CD14-positive monocyte (primary cell): ENCODE measurements around the gene SERINC3. TPM values are rescaled to one million over a fixed set of nuclear protein-coding genes. Genes with fewer than 3 reads are reported as not detected.

Experiments
- DNase-seq, 3 donors: peaks; one replicate each; pipeline ENCODE4 v3.0.0-alpha.2; 2011 to 2022
- H2AFZ ChIP-seq: 2 replicates; pipeline ENCODE4 v1.6.0; 2012; ENCODE audit warnings: mild to moderate bottlenecking, low read depth, low read length, inconsistent platforms; ENCODE audit not compliant: insufficient read depth, poor library complexity, severe bottlenecking
- H3K27ac ChIP-seq, 2 donors: 1 replicate in 1 of 2; 2 replicates in 1 of 2; pipeline ENCODE4 v1.5.1; 2012 to 2013; ENCODE audit warnings: low read length in 2 of 2, control low read depth in 1 of 2, inconsistent platforms in 1 of 2, low read depth in 1 of 2, mild to moderate bottlenecking in 1 of 2
- H3K27me3 ChIP-seq, 2 donors: one replicate each; pipeline versions ENCODE4 v1.6.0 to v1.6.1; 2011 to 2013; ENCODE audit warnings: low read length in 2 of 2; ENCODE audit not compliant: control insufficient read depth in 2 of 2, insufficient read depth in 2 of 2
- H3K36me3 ChIP-seq, 2 donors: replicated peaks in 1 of 2; 1 replicate in 1 of 2; 2 replicates in 1 of 2; pipeline versions ENCODE4 v1.5.1 to v1.6.1; 2012 to 2013; ENCODE audit warnings: low read length in 2 of 2, control low read depth in 1 of 2, inconsistent platforms in 1 of 2, mild to moderate bottlenecking in 1 of 2; ENCODE audit not compliant: insufficient read depth in 2 of 2, control insufficient read depth in 1 of 2
- H3K4me1 ChIP-seq, 2 donors: 1 replicate in 1 of 2; 2 replicates in 1 of 2; pipeline versions ENCODE4 v1.5.1 to v1.6.1; 2012 to 2013; ENCODE audit warnings: low read length in 2 of 2, control low read depth in 1 of 2, inconsistent platforms in 1 of 2, mild to moderate bottlenecking in 1 of 2, moderate library complexity in 1 of 2; ENCODE audit not compliant: insufficient read depth in 2 of 2, control insufficient read depth in 1 of 2
- H3K4me2 ChIP-seq: replicated peaks from 2 replicates; pipeline ENCODE3; 2012; ENCODE audit warnings: low read length, moderate library complexity, mild to moderate bottlenecking; ENCODE audit not compliant: poor library complexity, severe bottlenecking; ENCODE audit errors: extremely low read depth
- H3K4me3 ChIP-seq, 3 experiments: fragments of 200-600 bp in 1 of 3; sonication (generic) in 1 of 3; replicated peaks in 1 of 3; 1 replicate in 2 of 3; 2 replicates in 1 of 3; pipeline ENCODE4 v1.5.1; 2011 to 2013; ENCODE audit warnings: low read length in 3 of 3, mild to moderate bottlenecking in 3 of 3, control low read depth in 2 of 3, low read depth in 2 of 3, inconsistent platforms in 1 of 3, moderate library complexity in 1 of 3
- H3K79me2 ChIP-seq: 2 replicates; pipeline ENCODE4 v1.6.0; 2012; ENCODE audit warnings: mild to moderate bottlenecking, control low read depth, inconsistent platforms, low read length, moderate library complexity; ENCODE audit not compliant: insufficient read depth
- H3K9ac ChIP-seq: 2 replicates; pipeline ENCODE4 v1.6.0; 2017; ENCODE audit warnings: low read length, mild to moderate bottlenecking; ENCODE audit not compliant: insufficient read depth, poor library complexity, severe bottlenecking
- H3K9me3 ChIP-seq, 2 donors: replicated peaks in 1 of 2; 1 replicate in 1 of 2; 2 replicates in 1 of 2; pipeline versions ENCODE4 v1.5.1 to v1.6.1; 2012 to 2013; ENCODE audit warnings: low read length in 2 of 2, control low read depth in 1 of 2; ENCODE audit not compliant: control insufficient read depth in 1 of 2, insufficient read depth in 1 of 2
- H4K20me1 ChIP-seq: 2 replicates; pipeline ENCODE4 v1.6.0; 2012; ENCODE audit warnings: mild to moderate bottlenecking, low read length, control low read depth, moderate library complexity; ENCODE audit not compliant: insufficient read depth
- H3K27ac Mint-ChIP-seq, 7 donors: one replicate each; pipeline ENCODE4 v1.8.0; 2020; ENCODE audit warnings: mild to moderate bottlenecking in 7 of 7, mixed read lengths in 7 of 7, moderate library complexity in 6 of 7, inconsistent platforms in 2 of 7
- H3K27me3 Mint-ChIP-seq, 3 donors: one replicate each; pipeline ENCODE4 v1.8.0; 2021 to 2022; ENCODE audit warnings: low read depth in 3 of 3, mild to moderate bottlenecking in 3 of 3, mixed read lengths in 3 of 3, moderate library complexity in 3 of 3, inconsistent platforms in 1 of 3
- H3K36me3 Mint-ChIP-seq, 2 donors: one replicate each; pipeline ENCODE4 v1.8.0; 2020; ENCODE audit warnings: mixed read lengths in 2 of 2, inconsistent platforms in 1 of 2, mild to moderate bottlenecking in 1 of 2
- H3K4me1 Mint-ChIP-seq: one replicate; pipeline ENCODE4 v1.8.0; 2020; ENCODE audit warnings: mild to moderate bottlenecking, mixed read lengths
- H3K4me3 Mint-ChIP-seq, 2 donors: one replicate each; pipeline ENCODE4 v1.8.0; 2020; ENCODE audit warnings: mild to moderate bottlenecking in 2 of 2, mixed read lengths in 2 of 2, moderate library complexity in 1 of 2
- H3K9me3 Mint-ChIP-seq, 7 donors: one replicate each; pipeline ENCODE4 v1.8.0; 2020 to 2022; ENCODE audit warnings: mixed read lengths in 7 of 7, mild to moderate bottlenecking in 6 of 7, moderate library complexity in 6 of 7, inconsistent platforms in 2 of 7
- WGBS: methylation state at CpG from one replicate; pipeline ENCODE4 v1.1.5; 2013; ENCODE audit warnings: missing lambda C conversion rate; ENCODE audit not compliant: insufficient coverage; 5-methylcytosine and 5-hydroxymethylcytosine counted together
- intact Hi-C, 2 donors: fragments of 100-400 bp; cut with micrococcal nuclease; formaldehyde crosslinking; loops; one replicate each; pipeline versions ENCODE4 v1.15.0 to v1.15.1; 2023
- polyA plus RNA-seq, 3 donors: library from polyadenylated mRNA; depleted of rRNA in 1 of 3; unstranded in 2 of 3; stranded (reverse) in 1 of 3; fragments of 300-500 nt in 2 of 3; fragments of >200 nt in 1 of 3; fragmentation: Illumina TruSeq in 2 of 3; gene quantifications; 1 replicate in 2 of 3; 2 replicates in 1 of 3; pipeline ENCODE4 v1.2.3, GENCODE V29; 2012 to 2021
- TF ChIP-seq, protein P1 (sequence below): fragments of 200-600 bp; IDR thresholded peaks from one replicate; pipeline ENCODE4 v1.8.0; 2022; ENCODE audit warnings: antibody characterized with exemption, mild to moderate bottlenecking

SERINC3 gene
- polyA plus RNA-seq, 3 donors: 49.8 to 194 (median 157) TPM

DNA sequence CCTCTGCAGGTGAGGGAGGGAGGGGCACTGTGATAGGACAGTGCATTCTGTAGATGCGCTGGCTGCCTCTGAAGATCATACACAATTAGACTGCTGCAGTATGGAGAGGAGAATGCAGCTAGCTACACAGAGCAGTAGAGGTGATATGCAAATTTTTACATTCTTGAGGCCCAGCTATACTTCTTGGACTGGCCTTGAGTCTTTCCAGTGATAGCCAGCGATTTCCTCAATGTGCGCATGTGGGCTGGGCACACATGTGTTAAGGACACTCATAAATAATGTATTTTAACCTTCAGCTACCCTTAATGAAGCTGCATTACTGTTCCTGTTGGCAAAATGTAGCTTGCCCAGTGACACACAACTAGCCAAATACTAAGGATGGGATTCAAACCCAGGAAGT, 27.2 kb downstream of the SERINC3 start:
- H3K9ac ChIP-seq: no peak overlapping the region
- no peak overlapping the region for H3K4me2 ChIP-seq
- no peaks in the 10 kb centered on the region for H3K79me2 ChIP-seq
- H3K36me3 ChIP-seq: peaks cover 82 to 99% of the 10 kb centered on the region in 2 donors
- Mint-ChIP-seq H3K36me3 (peaks cover 81 to 95% of the 10 kb centered on the region in 2 donors), H3K9me3 (no peaks in the 10 kb centered on the region), H3K27ac (peak overlapping the region in 3 of 7 donors; percentile 65 to 90 (median 68)), H3K27me3 (peaks cover 0 to 2% (median 0%) of the 10 kb centered on the region in 3 donors), H3K4me1 (peaks cover 11% of the 10 kb centered on the region), H3K4me3 (no peak overlapping the region)
- H3K4me1 ChIP-seq: peaks cover 4 to 6% of the 10 kb centered on the region in 2 donors
- TF ChIP-seq, protein P1, sequence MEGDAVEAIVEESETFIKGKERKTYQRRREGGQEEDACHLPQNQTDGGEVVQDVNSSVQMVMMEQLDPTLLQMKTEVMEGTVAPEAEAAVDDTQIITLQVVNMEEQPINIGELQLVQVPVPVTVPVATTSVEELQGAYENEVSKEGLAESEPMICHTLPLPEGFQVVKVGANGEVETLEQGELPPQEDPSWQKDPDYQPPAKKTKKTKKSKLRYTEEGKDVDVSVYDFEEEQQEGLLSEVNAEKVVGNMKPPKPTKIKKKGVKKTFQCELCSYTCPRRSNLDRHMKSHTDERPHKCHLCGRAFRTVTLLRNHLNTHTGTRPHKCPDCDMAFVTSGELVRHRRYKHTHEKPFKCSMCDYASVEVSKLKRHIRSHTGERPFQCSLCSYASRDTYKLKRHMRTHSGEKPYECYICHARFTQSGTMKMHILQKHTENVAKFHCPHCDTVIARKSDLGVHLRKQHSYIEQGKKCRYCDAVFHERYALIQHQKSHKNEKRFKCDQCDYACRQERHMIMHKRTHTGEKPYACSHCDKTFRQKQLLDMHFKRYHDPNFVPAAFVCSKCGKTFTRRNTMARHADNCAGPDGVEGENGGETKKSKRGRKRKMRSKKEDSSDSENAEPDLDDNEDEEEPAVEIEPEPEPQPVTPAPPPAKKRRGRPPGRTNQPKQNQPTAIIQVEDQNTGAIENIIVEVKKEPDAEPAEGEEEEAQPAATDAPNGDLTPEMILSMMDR: no peak
- no peaks in the 10 kb centered on the region for H3K9me3 ChIP-seq
- peak overlapping the region in 1 of 2 donors; percentile 65 for H3K27ac ChIP-seq
- no peak overlapping the region for H3K4me3 ChIP-seq
- 96% methylated on average over 3 of the region's 3 CpGs for WGBS
- no peaks in the 10 kb centered on the region for H3K27me3 ChIP-seq
- H4K20me1 ChIP-seq: peaks cover 20% of the 10 kb centered on the region
- no peak for DNase-seq
- H2AFZ ChIP-seq: no peak overlapping the region
- intact Hi-C loops: no loop called here

DNA sequence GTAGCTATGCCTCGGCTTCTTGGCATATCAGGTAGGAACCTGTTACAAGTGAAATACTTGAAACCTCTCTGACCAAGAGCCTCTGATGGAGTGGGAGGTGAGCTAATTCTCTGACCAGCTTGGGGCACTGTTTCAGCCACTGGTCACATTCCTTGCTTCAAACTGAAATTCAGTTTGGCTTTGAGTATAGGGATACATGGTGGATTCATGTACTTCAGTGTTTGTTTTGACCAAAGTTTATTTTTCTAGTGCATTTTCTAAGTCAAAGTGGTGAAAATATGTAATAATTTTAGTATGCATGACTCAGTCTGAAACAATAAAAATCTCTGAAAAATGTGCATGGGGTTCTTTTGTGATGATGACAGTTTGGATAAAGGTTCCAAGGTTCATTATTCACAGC, 27.6 kb downstream of the SERINC3 start:
- no peak overlapping the region for H3K9ac ChIP-seq
- peak overlapping the region in 5 of 7 donors; percentile 2 to 90 (median 68) for H3K27ac Mint-ChIP-seq
- DNase-seq: no peak
- H3K79me2 ChIP-seq: no peaks in the 10 kb centered on the region
- no CpG with 5 or more reads among the region's 1 CpG for WGBS
- H3K9me3 Mint-ChIP-seq: no peaks in the 10 kb centered on the region
- peak overlapping the region in 1 of 2 donors; percentile 65 for H3K27ac ChIP-seq
- H3K9me3 ChIP-seq: no peaks in the 10 kb centered on the region
- TF ChIP-seq, protein P1: no peak
- H3K4me1 ChIP-seq: peaks cover 4 to 6% of the 10 kb centered on the region in 2 donors
- H3K4me1 Mint-ChIP-seq: peaks cover 11% of the 10 kb centered on the region
- intact Hi-C loops: no loop called here
- H4K20me1 ChIP-seq: peaks cover 20% of the 10 kb centered on the region
- no peak overlapping the region for H3K4me3 ChIP-seq
- H3K27me3 ChIP-seq: no peaks in the 10 kb centered on the region
- H3K36me3 Mint-ChIP-seq: peaks cover 83 to 95% of the 10 kb centered on the region in 2 donors
- H2AFZ ChIP-seq: no peak overlapping the region
- H3K4me3 Mint-ChIP-seq: no peak overlapping the region
- peaks cover 82 to 99% of the 10 kb centered on the region in 2 donors for H3K36me3 ChIP-seq
- peaks cover 0 to 2% (median 0%) of the 10 kb centered on the region in 3 donors for H3K27me3 Mint-ChIP-seq
- no peak overlapping the region for H3K4me2 ChIP-seq
